GM12872 (cell line): ENCODE results near the gene IFI6.

Experiments used
- CTCF ChIP-seq: IDR thresholded peaks from 3 replicates; pipeline ENCODE4 v1.5.1; 2011; ENCODE audit warnings: low read depth, mild to moderate bottlenecking, low read length, moderate library complexity; ENCODE audit not compliant: insufficient read depth

Gene IFI6

GRCh38 chr1:27671964-27672749 is at the start of gene IFI6:
IFI6 (minus strand) TSS chr1:27672192; CDS start chr1:27669314, 2,878 bp downstream.
- TF ChIP-seq CTCF = peak; percentile 55

GRCh38 chr1:27719286-27720251 is 47.6 kb upstream of the IFI6 start:
- peak; percentile 27; the same call in 1 of the 3 replicates for TF ChIP-seq CTCF

GRCh38 chr1:27716262-27716895 is 44.4 kb upstream of the IFI6 start:
- no peak for TF ChIP-seq CTCF

GRCh38 chr1:27713869-27714513 is 42.0 kb upstream of the IFI6 start:
- TF ChIP-seq CTCF = no peak

GRCh38 chr1:27713139-27713725 is 41.2 kb upstream of the IFI6 start:
- TF ChIP-seq CTCF = no peak

- no peak for TF ChIP-seq CTCF
These were observed 38.6 kb upstream of the IFI6 start for GRCh38 chr1:27710574-27710973.
